Chondrocyte (in vitro differentiated cells): ENCODE results near the gene EPN1. TPM values are rescaled to one million over a fixed set of nuclear protein-coding genes. Genes with fewer than 3 reads are reported as not detected.

Experiments
- DNase-seq: peaks from one replicate; pipeline ENCODE4 v3.0.0; 2021; ENCODE audit warnings: mixed read lengths, low spot score
- H3K27ac Mint-ChIP-seq: one replicate; pipeline ENCODE4 v1.8.0; 2021; ENCODE audit warnings: mild to moderate bottlenecking, moderate library complexity, mixed read lengths; ENCODE audit not compliant: unreplicated experiment
- H3K27me3 Mint-ChIP-seq: 2 replicates; pipeline ENCODE4 v1.8.0; 2021; ENCODE audit warnings: low read depth, mixed read lengths
- H3K36me3 Mint-ChIP-seq: 2 replicates; pipeline ENCODE4 v1.8.0; 2021; ENCODE audit warnings: low read depth, mixed read lengths
- H3K4me1 Mint-ChIP-seq: 2 replicates; pipeline ENCODE4 v1.8.0; 2021; ENCODE audit warnings: low read depth, mild to moderate bottlenecking, mixed read lengths
- H3K4me3 Mint-ChIP-seq: one replicate; pipeline ENCODE4 v1.8.0; 2021; ENCODE audit warnings: mild to moderate bottlenecking, moderate library complexity, mixed read lengths; ENCODE audit not compliant: unreplicated experiment
- H3K9me3 Mint-ChIP-seq: 2 replicates; pipeline ENCODE4 v1.8.0; 2021; ENCODE audit warnings: low read depth, mixed read lengths
- total RNA-seq: library from RNA; stranded (reverse); gene quantifications from 3 replicates; pipeline ENCODE4 v1.2.1, GENCODE V29; 2021
- TF ChIP-seq, protein P1 (sequence below): fragments of 200-600 bp; sonication (generic); IDR thresholded peaks from 2 replicates; pipeline ENCODE4 v1.5.0; 2021; ENCODE audit warnings: antibody characterized with exemption, mild to moderate bottlenecking, moderate library complexity

Gene EPN1
- total RNA-seq, 1 donor from 2014 or later: 124 TPM

DNA sequence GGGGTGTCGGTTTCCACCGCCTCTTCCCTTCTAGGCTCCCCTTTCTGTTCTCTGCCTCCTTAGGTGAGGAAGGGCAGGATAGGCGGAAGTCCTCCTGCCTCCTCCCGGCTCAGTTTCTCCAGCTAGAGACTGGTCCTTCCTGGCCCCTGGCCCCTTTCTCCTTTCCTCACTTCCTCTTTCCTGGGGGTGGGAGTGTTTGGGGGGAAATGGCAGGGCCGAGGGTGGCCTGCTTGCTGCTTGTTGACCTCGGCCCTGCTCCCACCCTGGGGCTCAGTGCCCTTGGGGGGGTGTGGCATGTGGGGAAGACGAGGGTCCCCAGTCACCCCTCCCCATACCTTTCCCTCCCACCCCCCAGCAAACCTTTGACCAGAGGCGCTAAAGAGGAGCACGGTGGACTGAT is 15.2 kb upstream of the EPN1 start:
- Mint-ChIP-seq H3K27me3 (no peaks in the 10 kb centered on the region), H3K4me3 (no peak overlapping the region), H3K27ac (peak overlapping the region; percentile 33), H3K9me3 (no peaks in the 10 kb centered on the region), H3K4me1 (peaks cover 36% of the 10 kb centered on the region), H3K36me3 (peaks cover 24% of the 10 kb centered on the region)
- DNase-seq: no peak
- TF ChIP-seq, protein P1, sequence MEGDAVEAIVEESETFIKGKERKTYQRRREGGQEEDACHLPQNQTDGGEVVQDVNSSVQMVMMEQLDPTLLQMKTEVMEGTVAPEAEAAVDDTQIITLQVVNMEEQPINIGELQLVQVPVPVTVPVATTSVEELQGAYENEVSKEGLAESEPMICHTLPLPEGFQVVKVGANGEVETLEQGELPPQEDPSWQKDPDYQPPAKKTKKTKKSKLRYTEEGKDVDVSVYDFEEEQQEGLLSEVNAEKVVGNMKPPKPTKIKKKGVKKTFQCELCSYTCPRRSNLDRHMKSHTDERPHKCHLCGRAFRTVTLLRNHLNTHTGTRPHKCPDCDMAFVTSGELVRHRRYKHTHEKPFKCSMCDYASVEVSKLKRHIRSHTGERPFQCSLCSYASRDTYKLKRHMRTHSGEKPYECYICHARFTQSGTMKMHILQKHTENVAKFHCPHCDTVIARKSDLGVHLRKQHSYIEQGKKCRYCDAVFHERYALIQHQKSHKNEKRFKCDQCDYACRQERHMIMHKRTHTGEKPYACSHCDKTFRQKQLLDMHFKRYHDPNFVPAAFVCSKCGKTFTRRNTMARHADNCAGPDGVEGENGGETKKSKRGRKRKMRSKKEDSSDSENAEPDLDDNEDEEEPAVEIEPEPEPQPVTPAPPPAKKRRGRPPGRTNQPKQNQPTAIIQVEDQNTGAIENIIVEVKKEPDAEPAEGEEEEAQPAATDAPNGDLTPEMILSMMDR: no peak

DNA sequence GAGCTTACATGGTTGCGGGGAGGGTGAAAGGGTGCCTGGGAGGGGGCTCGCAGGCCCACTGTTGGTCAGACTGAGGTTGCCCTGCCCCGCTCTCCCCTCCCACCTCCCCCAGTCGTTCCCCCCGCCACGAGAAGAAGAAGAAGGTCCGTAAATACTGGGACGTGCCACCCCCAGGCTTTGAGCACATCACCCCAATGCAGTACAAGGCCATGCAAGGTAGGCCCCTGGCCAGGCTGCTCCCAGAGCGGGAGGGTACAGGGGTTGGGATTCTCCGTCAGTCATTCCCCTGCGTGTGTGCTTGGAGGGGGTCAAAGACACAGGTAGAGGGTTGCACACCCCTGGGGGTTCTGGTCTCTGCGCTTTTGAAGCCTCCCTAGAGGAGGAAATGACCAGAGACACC is 14.6 kb upstream of the EPN1 start:
- H3K9me3 Mint-ChIP-seq: no peaks in the 10 kb centered on the region
- H3K27ac Mint-ChIP-seq: peak overlapping the region; percentile 12
- no peak overlapping the region for H3K4me3 Mint-ChIP-seq
- peak; percentile 79 for DNase-seq
- H3K36me3 Mint-ChIP-seq: peaks cover 26% of the 10 kb centered on the region
- no peaks in the 10 kb centered on the region for H3K27me3 Mint-ChIP-seq
- TF ChIP-seq, protein P1: no peak
- H3K4me1 Mint-ChIP-seq: peaks cover 36% of the 10 kb centered on the region

DNA sequence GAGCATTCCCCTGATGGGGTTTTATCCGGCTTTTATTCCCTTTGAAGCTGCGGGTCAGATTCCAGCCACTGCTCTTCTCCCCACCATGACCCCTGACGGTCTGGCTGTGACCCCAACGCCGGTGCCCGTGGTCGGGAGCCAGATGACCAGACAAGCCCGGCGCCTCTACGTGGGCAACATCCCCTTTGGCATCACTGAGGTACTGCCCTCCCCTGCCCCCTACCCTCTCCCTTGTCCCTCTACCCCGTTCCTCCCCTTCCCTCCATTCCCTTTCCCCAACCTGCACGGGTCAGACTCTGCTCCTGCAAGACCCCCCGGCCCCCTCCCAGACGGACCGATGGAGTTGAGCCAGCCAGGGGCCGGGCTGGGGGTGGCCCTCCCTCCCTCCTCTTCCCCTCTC is 14.0 kb upstream of the EPN1 start:
- no peaks in the 10 kb centered on the region for H3K9me3 Mint-ChIP-seq
- no peak overlapping the region for H3K4me3 Mint-ChIP-seq
- H3K27ac Mint-ChIP-seq: no peak overlapping the region
- H3K4me1 Mint-ChIP-seq: peaks cover 33% of the 10 kb centered on the region
- DNase-seq: peak; percentile 79
- H3K27me3 Mint-ChIP-seq: no peaks in the 10 kb centered on the region
- TF ChIP-seq, protein P1: no peak
- peaks cover 29% of the 10 kb centered on the region for H3K36me3 Mint-ChIP-seq

DNA sequence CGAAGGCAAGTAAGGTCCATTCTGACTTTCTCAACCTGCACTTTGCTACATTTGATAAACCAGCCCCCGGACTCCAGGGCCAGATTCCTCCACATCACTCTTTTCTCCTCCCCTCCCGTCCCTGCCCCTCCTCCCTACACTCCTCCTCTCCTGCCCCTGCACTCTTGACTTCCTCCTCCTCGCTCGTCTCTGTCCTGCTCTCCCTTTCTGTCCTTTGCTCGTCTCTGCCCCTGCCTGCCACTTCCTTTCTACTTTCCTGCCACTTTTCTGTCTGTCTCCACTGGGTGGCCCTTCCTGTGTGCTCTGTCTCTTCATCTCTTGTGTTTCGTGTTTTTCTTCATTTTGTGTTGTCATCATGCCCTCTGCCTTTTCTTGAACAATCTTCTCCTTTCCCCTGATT is 13.2 kb upstream of the EPN1 start:
- H3K27me3 Mint-ChIP-seq: no peaks in the 10 kb centered on the region
- TF ChIP-seq, protein P1: no peak
- no peak overlapping the region for H3K4me3 Mint-ChIP-seq
- H3K36me3 Mint-ChIP-seq: peaks cover 29% of the 10 kb centered on the region
- no peaks in the 10 kb centered on the region for H3K9me3 Mint-ChIP-seq
- no peak for DNase-seq
- H3K27ac Mint-ChIP-seq: peak overlapping the region; percentile 22
- H3K4me1 Mint-ChIP-seq: peaks cover 24% of the 10 kb centered on the region

DNA sequence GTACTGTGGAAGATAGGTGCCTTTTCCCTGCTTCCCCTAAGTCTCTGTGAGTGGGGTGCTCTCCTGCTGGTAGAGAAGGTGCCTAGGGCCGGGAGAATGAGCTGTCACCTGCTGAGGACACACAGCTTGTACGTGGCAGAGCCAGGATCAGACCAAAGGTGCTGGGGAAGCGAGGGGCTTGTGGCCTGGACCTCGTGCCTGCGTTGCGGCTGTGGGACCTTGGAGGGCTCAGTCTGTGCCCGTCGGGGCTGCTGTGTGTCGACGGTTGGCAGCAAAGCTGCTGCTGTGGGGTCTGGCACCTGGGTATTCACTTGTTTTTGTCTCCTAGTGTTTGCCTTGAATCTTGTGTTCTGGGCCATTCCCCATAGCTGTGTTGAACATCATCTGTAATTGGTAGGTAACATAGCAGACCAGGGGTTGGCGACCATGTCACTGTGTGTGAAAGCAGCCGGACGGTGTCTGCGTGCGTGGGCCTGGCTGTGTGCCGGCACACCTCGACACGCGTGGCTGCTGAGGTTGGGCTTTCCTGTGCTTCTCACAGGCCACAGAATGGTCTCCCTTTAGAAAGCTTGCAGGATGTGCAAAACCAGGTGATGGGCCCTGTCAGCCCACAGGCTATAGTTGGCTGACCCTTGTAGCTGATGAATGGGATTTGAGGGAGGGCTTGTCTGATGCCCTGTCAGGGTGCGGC is 11.0 kb upstream of the EPN1 start:
- H3K9me3 Mint-ChIP-seq: no peaks in the 10 kb centered on the region
- peaks cover 6% of the 10 kb centered on the region for H3K4me1 Mint-ChIP-seq
- TF ChIP-seq, protein P1: no peak
- DNase-seq: peak; percentile 76
- H3K27ac Mint-ChIP-seq: no peak overlapping the region
- H3K27me3 Mint-ChIP-seq: no peaks in the 10 kb centered on the region
- H3K36me3 Mint-ChIP-seq: peaks cover 32% of the 10 kb centered on the region
- no peak overlapping the region for H3K4me3 Mint-ChIP-seq
